Measurements from ENCODE around the gene ADPRS. TPM values are rescaled to one million over a fixed set of nuclear protein-coding genes. Genes with fewer than 3 reads are reported as not detected.

The ADPRS gene
- total and polyA plus RNA-seq, 2 donors (not counting 3 experiments of a cell fraction or from before 2014, with no cell fraction given): 32.9 to 48.1 TPM

DNA sequence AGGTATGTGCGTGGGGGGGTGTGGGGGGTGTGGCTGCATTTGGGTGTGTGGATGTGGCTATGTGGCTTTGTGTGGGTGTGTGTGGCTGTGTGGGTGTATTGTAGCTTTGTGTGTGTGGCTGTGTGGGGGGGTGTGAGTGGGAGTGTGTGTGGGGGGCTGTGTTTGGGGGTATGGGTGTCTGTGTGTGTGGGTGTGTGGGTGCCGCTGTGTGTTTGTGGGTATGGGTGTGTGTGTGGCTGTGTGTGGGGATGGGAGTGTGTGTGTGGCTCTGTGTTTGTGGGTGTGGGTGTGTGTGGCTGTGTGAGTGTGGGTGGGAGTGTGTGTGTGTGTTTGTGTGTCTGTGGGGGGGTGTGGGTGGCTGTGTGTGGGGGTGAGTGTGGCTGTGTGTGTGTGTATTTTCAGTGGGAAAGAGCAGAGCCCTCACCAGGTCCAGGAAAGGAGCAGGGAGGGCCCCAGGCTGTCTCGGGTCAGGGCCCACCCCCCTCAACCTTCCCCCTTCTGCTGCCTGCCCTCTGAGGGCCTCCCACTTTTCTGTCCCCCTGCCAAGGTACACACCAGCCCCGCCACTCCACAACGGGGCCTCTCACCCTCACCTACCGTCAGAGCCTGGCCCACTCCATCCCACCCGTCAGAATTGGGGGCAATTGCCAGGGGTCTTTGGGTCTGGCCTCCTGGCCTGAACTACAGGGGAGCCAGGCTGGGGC lies 38.3 kb downstream of the ADPRS start:
- dilution Hi-C loops (cut with MboI; ENCODE audit: extremely low pct_ligation_motif_present, low sequenced_read_pairs): no loop called here
- CTCF ChIA-PET: interaction anchor here (2.2 kb wide), 1 partner anchor 8 kb away, joined by 6 read pairs; no protein-coding TSS in a partner anchor
- no peak overlapping the region for H3K9ac ChIP-seq (replicated peaks; ENCODE audit: extremely low read depth, insufficient read depth, low read length)
- no peaks in the 10 kb centered on the region for H3K9me3 ChIP-seq (replicated peaks; ENCODE audit: control insufficient read depth, insufficient read depth, low read length)
- FAIRE-seq: no peak
- no peak overlapping the region for H3K27ac ChIP-seq (ENCODE audit: insufficient read depth, low read depth, low read length)
- H2AFZ ChIP-seq (ENCODE audit: low read depth, low read length): no peak overlapping the region
- H3K4me1 ChIP-seq (ENCODE audit: control insufficient read depth, extremely low read depth, insufficient read depth, low read length): no peaks in the 10 kb centered on the region
- no peaks in the 10 kb centered on the region for H3K79me2 ChIP-seq (ENCODE audit: control insufficient read depth, insufficient read depth, low read length)
- no TSS peak for BruUV-seq (replicated peaks)
- peaks cover 5 to 9% of the 10 kb centered on the region in 2 experiments for H3K27me3 ChIP-seq (ENCODE audit: control insufficient read depth in 2 of 2, insufficient read depth in 2 of 2, low read length in 2 of 2)
- H3K9me1 ChIP-seq (replicated peaks; ENCODE audit: control insufficient read depth, extremely low read depth, insufficient read depth, low read length): no peaks in the 10 kb centered on the region
- no peak overlapping the region for H3K4me3 ChIP-seq (replicated peaks in 1 of 3; ENCODE audit: insufficient read depth in 1 of 3, low read depth in 1 of 3, low read length in 3 of 3)
- TF ChIP-seq, protein P1, sequence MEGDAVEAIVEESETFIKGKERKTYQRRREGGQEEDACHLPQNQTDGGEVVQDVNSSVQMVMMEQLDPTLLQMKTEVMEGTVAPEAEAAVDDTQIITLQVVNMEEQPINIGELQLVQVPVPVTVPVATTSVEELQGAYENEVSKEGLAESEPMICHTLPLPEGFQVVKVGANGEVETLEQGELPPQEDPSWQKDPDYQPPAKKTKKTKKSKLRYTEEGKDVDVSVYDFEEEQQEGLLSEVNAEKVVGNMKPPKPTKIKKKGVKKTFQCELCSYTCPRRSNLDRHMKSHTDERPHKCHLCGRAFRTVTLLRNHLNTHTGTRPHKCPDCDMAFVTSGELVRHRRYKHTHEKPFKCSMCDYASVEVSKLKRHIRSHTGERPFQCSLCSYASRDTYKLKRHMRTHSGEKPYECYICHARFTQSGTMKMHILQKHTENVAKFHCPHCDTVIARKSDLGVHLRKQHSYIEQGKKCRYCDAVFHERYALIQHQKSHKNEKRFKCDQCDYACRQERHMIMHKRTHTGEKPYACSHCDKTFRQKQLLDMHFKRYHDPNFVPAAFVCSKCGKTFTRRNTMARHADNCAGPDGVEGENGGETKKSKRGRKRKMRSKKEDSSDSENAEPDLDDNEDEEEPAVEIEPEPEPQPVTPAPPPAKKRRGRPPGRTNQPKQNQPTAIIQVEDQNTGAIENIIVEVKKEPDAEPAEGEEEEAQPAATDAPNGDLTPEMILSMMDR (IDR thresholded peaks at IDR 0.05; ENCODE audit: extremely low read depth in 1 of 2, insufficient read depth in 1 of 2, low read depth in 1 of 2, low read length in 2 of 2): no peak
- TF ChIP-seq FOS (IDR thresholded peaks at IDR 0.05; ENCODE audit: borderline replicate concordance, insufficient read depth, low read length) (no peak), POLR2AphosphoS5 (IDR thresholded peaks at IDR 0.05; ENCODE audit: insufficient read depth, low read depth, low read length) (no peak), JUN (IDR thresholded peaks at IDR 0.05; ENCODE audit: borderline replicate concordance, insufficient read depth, insufficient read length, low read depth) (no peak), MYC (IDR thresholded peaks at IDR 0.05; ENCODE audit: low read depth, low read length) (no peak), POLR2A (IDR thresholded peaks at IDR 0.05; ENCODE audit: low read depth, low read length) (no peak), GATA2 (IDR thresholded peaks at IDR 0.05; ENCODE audit: insufficient read depth, insufficient read length, low read depth, low read length) (no peak), EZH2 (IDR thresholded peaks at IDR 0.05; ENCODE audit: borderline replicate concordance, low read depth, low read length, severe bottlenecking) (no peak)
- TF ChIP-seq, protein P2, sequence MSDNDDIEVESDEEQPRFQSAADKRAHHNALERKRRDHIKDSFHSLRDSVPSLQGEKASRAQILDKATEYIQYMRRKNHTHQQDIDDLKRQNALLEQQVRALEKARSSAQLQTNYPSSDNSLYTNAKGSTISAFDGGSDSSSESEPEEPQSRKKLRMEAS (IDR thresholded peaks at IDR 0.05; ENCODE audit: insufficient read depth, insufficient read length): no peak
- no peaks in the 10 kb centered on the region for H3K36me3 ChIP-seq (ENCODE audit: control insufficient read depth in 2 of 2, extremely low read depth in 1 of 2, insufficient read depth in 2 of 2, low read length in 2 of 2)
- H4K20me1 ChIP-seq (replicated peaks; ENCODE audit: control insufficient read depth, extremely low read depth, insufficient read depth, low read length): no peaks in the 10 kb centered on the region
- no peak for DNase-seq (ENCODE audit: low read depth, low spot score)
- no peak overlapping the region for H3K4me2 ChIP-seq (ENCODE audit: insufficient read depth, low read length)
- POLR2A ChIA-PET: no interaction called here
- intact Hi-C loops (cut with micrococcal nuclease): no loop called here

All from endothelial cell of umbilical vein (primary cell).